Measurements from ENCODE around the gene CCDC178. TPM values are rescaled to one million over a fixed set of nuclear protein-coding genes. Genes with fewer than 3 reads are reported as not detected.

The CCDC178 gene
- polyA plus RNA-seq, 1 experiment = not detected

GRCh38 chr18:32907648-32908423, 532.7 kb downstream of the CCDC178 start:
- H3K4me3 ChIP-seq (ENCODE audit: low read depth, low read length) = no peak overlapping the region
- H3K27ac ChIP-seq (ENCODE audit: low read depth, low read length) = no peak overlapping the region
- H3K27me3 ChIP-seq (ENCODE audit: control insufficient read depth, insufficient read depth, low read length) = peaks cover 2% of the 10 kb centered on the region
- CTCF ChIA-PET = no interaction called here
- POLR2A ChIA-PET = no interaction called here
- no peaks in the 10 kb centered on the region for H3K9me3 ChIP-seq (ENCODE audit: control insufficient read depth, insufficient read depth, low read length)
- DNase-seq (ENCODE audit: low read depth, low spot score) = no peak
- TF ChIP-seq CTCF (IDR thresholded peaks at IDR 0.05; ENCODE audit: low read depth, low read length) = no peak

DNA sequence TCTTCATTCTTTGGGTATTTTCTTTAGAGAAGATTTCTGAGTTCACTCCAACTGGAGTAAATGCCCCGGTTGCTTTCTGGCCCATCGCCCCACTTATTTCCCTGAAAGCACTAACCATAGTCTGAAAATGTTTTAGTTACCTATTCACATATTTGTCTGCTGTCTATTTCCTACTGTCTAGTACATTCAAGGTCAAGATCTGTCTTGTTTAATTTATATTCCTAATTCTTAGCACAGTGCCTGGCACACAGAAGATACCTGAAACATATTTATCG, 533.3 kb downstream of the CCDC178 start:
- H3K9me3 ChIP-seq (ENCODE audit: control insufficient read depth, insufficient read depth, low read length) = no peaks in the 10 kb centered on the region
- H3K4me3 ChIP-seq (ENCODE audit: low read depth, low read length) = no peak overlapping the region
- H3K27ac ChIP-seq (ENCODE audit: low read depth, low read length) = no peak overlapping the region
- peaks cover 2% of the 10 kb centered on the region for H3K27me3 ChIP-seq (ENCODE audit: control insufficient read depth, insufficient read depth, low read length)
- ChIA-PET POLR2A (no interaction called here), CTCF (no interaction called here)
- no peak for TF ChIP-seq CTCF (IDR thresholded peaks at IDR 0.05; ENCODE audit: low read depth, low read length)
- no peak for DNase-seq (ENCODE audit: low read depth, low spot score)

- Histone ChIP-seq H3K27me3 (ENCODE audit: control insufficient read depth, insufficient read depth, low read length) (peaks cover 2% of the 10 kb centered on the region), H3K27ac (ENCODE audit: low read depth, low read length) (no peak overlapping the region), H3K9me3 (ENCODE audit: control insufficient read depth, insufficient read depth, low read length) (no peaks in the 10 kb centered on the region), H3K4me3 (ENCODE audit: low read depth, low read length) (no peak overlapping the region)
- TF ChIP-seq CTCF (IDR thresholded peaks at IDR 0.05; ENCODE audit: low read depth, low read length) = no peak
- CTCF ChIA-PET = no interaction called here
- POLR2A ChIA-PET = no interaction called here
- DNase-seq (ENCODE audit: low read depth, low spot score) = no peak
These were observed 533.8 kb downstream of the CCDC178 start for GRCh38 chr18:32906506-32907310.

- POLR2A ChIA-PET = no interaction called here
These were observed 534.9 kb downstream of the CCDC178 start for GRCh38 chr18:32905651-32906050.

More at GRCh38 chr18:32905651-32906050, 534.9 kb downstream of the CCDC178 start:
- no peak for TF ChIP-seq CTCF (IDR thresholded peaks at IDR 0.05; ENCODE audit: low read depth, low read length)
- no peak overlapping the region for H3K4me3 ChIP-seq (ENCODE audit: low read depth, low read length)
- CTCF ChIA-PET = interaction anchor here (0.7 kb wide), 1 partner anchor 192 kb away, joined by 3 read pairs; no protein-coding TSS in a partner anchor
- peaks cover 2% of the 10 kb centered on the region for H3K27me3 ChIP-seq (ENCODE audit: control insufficient read depth, insufficient read depth, low read length)
- H3K27ac ChIP-seq (ENCODE audit: low read depth, low read length) = no peak overlapping the region
- no peak for DNase-seq (ENCODE audit: low read depth, low spot score)
- no peaks in the 10 kb centered on the region for H3K9me3 ChIP-seq (ENCODE audit: control insufficient read depth, insufficient read depth, low read length)

All from AG04450 (cell line).